ENCODE results near the gene TEX29. TPM values are rescaled to one million over a fixed set of nuclear protein-coding genes. Genes with fewer than 3 reads are reported as not detected.

TEX29 gene
- polyA plus RNA-seq, 1 of the 3 experiments (the other 2 are of a cell fraction) = 0.18 TPM

- Histone ChIP-seq H3K27me3 (ENCODE audit: insufficient read depth) (peaks cover 24% of the 10 kb centered on the region), H3K36me3 (replicated peaks in 1 of 2; ENCODE audit: control insufficient read depth in 1 of 2, insufficient read depth in 2 of 2, low read length in 1 of 2) (no peaks in the 10 kb centered on the region), H3K4me2 (no peak overlapping the region), H3K4me3 (ENCODE audit: low read depth in 2 of 2, low read length in 1 of 2) (no peak overlapping the region), H3K79me2 (ENCODE audit: insufficient read depth) (no peaks in the 10 kb centered on the region), H2AFZ (ENCODE audit: low read depth) (no peak overlapping the region), H3F3A (replicated peaks; ENCODE audit: insufficient read depth) (no peaks in the 10 kb centered on the region), H3K9ac (no peak overlapping the region), H3K9me3 (no peaks in the 10 kb centered on the region), H3K4me1 (ENCODE audit: control insufficient read depth in 1 of 2, insufficient read depth in 2 of 2, low read depth in 1 of 2, low read length in 1 of 2) (no peaks in the 10 kb centered on the region), H3K27ac (ENCODE audit: low read depth in 2 of 2, low read length in 1 of 2) (no peak overlapping the region), H3K9me2 (no peaks in the 10 kb centered on the region), H4K20me1 (ENCODE audit: insufficient read depth) (no peaks in the 10 kb centered on the region)
- no peak for TF ChIP-seq MEF2A (IDR thresholded peaks at IDR 0.05; ENCODE audit: borderline replicate concordance, low read depth)
- TF ChIP-seq, protein P1, sequence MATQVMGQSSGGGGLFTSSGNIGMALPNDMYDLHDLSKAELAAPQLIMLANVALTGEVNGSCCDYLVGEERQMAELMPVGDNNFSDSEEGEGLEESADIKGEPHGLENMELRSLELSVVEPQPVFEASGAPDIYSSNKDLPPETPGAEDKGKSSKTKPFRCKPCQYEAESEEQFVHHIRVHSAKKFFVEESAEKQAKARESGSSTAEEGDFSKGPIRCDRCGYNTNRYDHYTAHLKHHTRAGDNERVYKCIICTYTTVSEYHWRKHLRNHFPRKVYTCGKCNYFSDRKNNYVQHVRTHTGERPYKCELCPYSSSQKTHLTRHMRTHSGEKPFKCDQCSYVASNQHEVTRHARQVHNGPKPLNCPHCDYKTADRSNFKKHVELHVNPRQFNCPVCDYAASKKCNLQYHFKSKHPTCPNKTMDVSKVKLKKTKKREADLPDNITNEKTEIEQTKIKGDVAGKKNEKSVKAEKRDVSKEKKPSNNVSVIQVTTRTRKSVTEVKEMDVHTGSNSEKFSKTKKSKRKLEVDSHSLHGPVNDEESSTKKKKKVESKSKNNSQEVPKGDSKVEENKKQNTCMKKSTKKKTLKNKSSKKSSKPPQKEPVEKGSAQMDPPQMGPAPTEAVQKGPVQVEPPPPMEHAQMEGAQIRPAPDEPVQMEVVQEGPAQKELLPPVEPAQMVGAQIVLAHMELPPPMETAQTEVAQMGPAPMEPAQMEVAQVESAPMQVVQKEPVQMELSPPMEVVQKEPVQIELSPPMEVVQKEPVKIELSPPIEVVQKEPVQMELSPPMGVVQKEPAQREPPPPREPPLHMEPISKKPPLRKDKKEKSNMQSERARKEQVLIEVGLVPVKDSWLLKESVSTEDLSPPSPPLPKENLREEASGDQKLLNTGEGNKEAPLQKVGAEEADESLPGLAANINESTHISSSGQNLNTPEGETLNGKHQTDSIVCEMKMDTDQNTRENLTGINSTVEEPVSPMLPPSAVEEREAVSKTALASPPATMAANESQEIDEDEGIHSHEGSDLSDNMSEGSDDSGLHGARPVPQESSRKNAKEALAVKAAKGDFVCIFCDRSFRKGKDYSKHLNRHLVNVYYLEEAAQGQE (IDR thresholded peaks at IDR 0.05; ENCODE audit: low read depth, low read length) = no peak
- TF ChIP-seq, protein P2, sequence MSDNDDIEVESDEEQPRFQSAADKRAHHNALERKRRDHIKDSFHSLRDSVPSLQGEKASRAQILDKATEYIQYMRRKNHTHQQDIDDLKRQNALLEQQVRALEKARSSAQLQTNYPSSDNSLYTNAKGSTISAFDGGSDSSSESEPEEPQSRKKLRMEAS (IDR thresholded peaks at IDR 0.05; ENCODE audit: low read depth) = no peak
- TF ChIP-seq GABPA (IDR thresholded peaks at IDR 0.05; ENCODE audit: low read depth) = no peak
- TF ChIP-seq FOSL2 (IDR thresholded peaks at IDR 0.05; ENCODE audit: borderline replicate concordance, low read depth) = no peak
- no peak for TF ChIP-seq RAD21 (IDR thresholded peaks at IDR 0.05; ENCODE audit: low read length)
- TF ChIP-seq YY1 (IDR thresholded peaks at IDR 0.05; ENCODE audit: low read depth) = no peak
- no peak for TF ChIP-seq TCF12 (IDR thresholded peaks at IDR 0.05)
- no peak for TF ChIP-seq JUND (IDR thresholded peaks at IDR 0.05)
- TF ChIP-seq CHD2 (IDR thresholded peaks at IDR 0.05; ENCODE audit: low read length, partially characterized antibody) = no peak
- TF ChIP-seq NRF1 (IDR thresholded peaks at IDR 0.05; ENCODE audit: low read depth, low read length) = no peak
- DNase-seq = no peak
- ChIA-PET POLR2A (no interaction called here), CTCF (no interaction called here)
- 30% methylated on average over 23 of the region's 29 CpGs for WGBS (ENCODE audit: low lambda C conversion rate)
Observed at GRCh38 chr13:111370570-111371535, 50.4 kb downstream of the TEX29 start.

GRCh38 chr13:111371720-111372119 lies 51.3 kb downstream of the TEX29 start:
- H3K9me3 ChIP-seq = no peaks in the 10 kb centered on the region
- no peaks in the 10 kb centered on the region for H3K36me3 ChIP-seq (replicated peaks in 1 of 2; ENCODE audit: control insufficient read depth in 1 of 2, insufficient read depth in 2 of 2, low read length in 1 of 2)
- H4K20me1 ChIP-seq (ENCODE audit: insufficient read depth) = no peaks in the 10 kb centered on the region
- peaks cover 17% of the 10 kb centered on the region for H3K27me3 ChIP-seq (ENCODE audit: insufficient read depth)
- no peak overlapping the region for H3K4me3 ChIP-seq (ENCODE audit: low read depth in 2 of 2, low read length in 1 of 2)
- H3K79me2 ChIP-seq (ENCODE audit: insufficient read depth) = no peaks in the 10 kb centered on the region
- no peak overlapping the region for H2AFZ ChIP-seq (ENCODE audit: low read depth)
- no peak overlapping the region for H3K9ac ChIP-seq
- WGBS (ENCODE audit: low lambda C conversion rate) = 39% methylated on average over 7 of the region's 7 CpGs
- no peak overlapping the region for H3K27ac ChIP-seq (ENCODE audit: low read depth in 2 of 2, low read length in 1 of 2)
- POLR2A ChIA-PET = no interaction called here
- H3K4me1 ChIP-seq (ENCODE audit: control insufficient read depth in 1 of 2, insufficient read depth in 2 of 2, low read depth in 1 of 2, low read length in 1 of 2) = no peaks in the 10 kb centered on the region
- H3K4me2 ChIP-seq = no peak overlapping the region
- CTCF ChIA-PET = no interaction called here
- H3F3A ChIP-seq (replicated peaks; ENCODE audit: insufficient read depth) = no peaks in the 10 kb centered on the region
- no peak for DNase-seq
- no peaks in the 10 kb centered on the region for H3K9me2 ChIP-seq
- TF ChIP-seq, protein P2 (IDR thresholded peaks at IDR 0.05; ENCODE audit: low read depth) = no peak
- TF ChIP-seq USF1 (IDR thresholded peaks at IDR 0.05; ENCODE audit: borderline replicate concordance, low read depth) = no peak
- TF ChIP-seq EZH2phosphoT487 (IDR thresholded peaks at IDR 0.05; ENCODE audit: borderline replicate concordance, low read depth) = no peak
- TF ChIP-seq, protein P1 (IDR thresholded peaks at IDR 0.05; ENCODE audit: low read depth, low read length) = no peak
- TF ChIP-seq, protein P3, sequence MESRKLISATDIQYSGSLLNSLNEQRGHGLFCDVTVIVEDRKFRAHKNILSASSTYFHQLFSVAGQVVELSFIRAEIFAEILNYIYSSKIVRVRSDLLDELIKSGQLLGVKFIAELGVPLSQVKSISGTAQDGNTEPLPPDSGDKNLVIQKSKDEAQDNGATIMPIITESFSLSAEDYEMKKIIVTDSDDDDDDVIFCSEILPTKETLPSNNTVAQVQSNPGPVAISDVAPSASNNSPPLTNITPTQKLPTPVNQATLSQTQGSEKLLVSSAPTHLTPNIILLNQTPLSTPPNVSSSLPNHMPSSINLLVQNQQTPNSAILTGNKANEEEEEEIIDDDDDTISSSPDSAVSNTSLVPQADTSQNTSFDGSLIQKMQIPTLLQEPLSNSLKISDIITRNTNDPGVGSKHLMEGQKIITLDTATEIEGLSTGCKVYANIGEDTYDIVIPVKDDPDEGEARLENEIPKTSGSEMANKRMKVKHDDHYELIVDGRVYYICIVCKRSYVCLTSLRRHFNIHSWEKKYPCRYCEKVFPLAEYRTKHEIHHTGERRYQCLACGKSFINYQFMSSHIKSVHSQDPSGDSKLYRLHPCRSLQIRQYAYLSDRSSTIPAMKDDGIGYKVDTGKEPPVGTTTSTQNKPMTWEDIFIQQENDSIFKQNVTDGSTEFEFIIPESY (IDR thresholded peaks at IDR 0.05; ENCODE audit: borderline replicate concordance, low read depth) = no peak
- TF ChIP-seq SIN3A (IDR thresholded peaks at IDR 0.05; ENCODE audit: borderline replicate concordance, low read depth, low read length) = no peak
- TF ChIP-seq TCF12 (IDR thresholded peaks at IDR 0.05) = no peak

All from SK-N-SH (cell line).